Measurements from ENCODE around the gene ASB1. TPM values are rescaled to one million over a fixed set of nuclear protein-coding genes. Genes with fewer than 3 reads are reported as not detected.

Gene ASB1
- total RNA-seq, 1 donor from 2014 or later, result 8.5 TPM

- Mint-ChIP-seq H3K27me3 (ENCODE audit: unreplicated experiment) (peaks cover 4% of the 10 kb centered on the region), H3K36me3 (ENCODE audit: low read depth, unreplicated experiment) (peaks cover 14% of the 10 kb centered on the region), H3K4me3 (ENCODE audit: unreplicated experiment) (no peak overlapping the region), H3K4me1 (ENCODE audit: unreplicated experiment) (no peaks in the 10 kb centered on the region), H3K9me3 (ENCODE audit: unreplicated experiment) (no peaks in the 10 kb centered on the region), H3K27ac (ENCODE audit: unreplicated experiment) (no peak overlapping the region)
- TF ChIP-seq CTCF (IDR thresholded peaks at IDR 0.05; ENCODE audit: unreplicated experiment), result no peak
- no peak for DNase-seq (ENCODE audit: low spot score)
Observed at GRCh38 chr2:238448031-238448955, 21.6 kb downstream of the ASB1 start.

- Mint-ChIP-seq H3K4me1 (ENCODE audit: unreplicated experiment) (no peaks in the 10 kb centered on the region), H3K36me3 (ENCODE audit: low read depth, unreplicated experiment) (peaks cover 14% of the 10 kb centered on the region), H3K4me3 (ENCODE audit: unreplicated experiment) (no peak overlapping the region), H3K27ac (ENCODE audit: unreplicated experiment) (no peak overlapping the region), H3K9me3 (ENCODE audit: unreplicated experiment) (no peaks in the 10 kb centered on the region), H3K27me3 (ENCODE audit: unreplicated experiment) (peaks cover 4% of the 10 kb centered on the region)
- DNase-seq (ENCODE audit: low spot score), result no peak
- no peak for TF ChIP-seq CTCF (IDR thresholded peaks at IDR 0.05; ENCODE audit: unreplicated experiment)
Observed at GRCh38 chr2:238449241-238449640, 22.5 kb downstream of the ASB1 start.

- Mint-ChIP-seq H3K4me3 (ENCODE audit: unreplicated experiment) (no peak overlapping the region), H3K4me1 (ENCODE audit: unreplicated experiment) (no peaks in the 10 kb centered on the region), H3K27ac (ENCODE audit: unreplicated experiment) (no peak overlapping the region), H3K27me3 (ENCODE audit: unreplicated experiment) (peaks cover 4% of the 10 kb centered on the region), H3K9me3 (ENCODE audit: unreplicated experiment) (no peaks in the 10 kb centered on the region), H3K36me3 (ENCODE audit: low read depth, unreplicated experiment) (peaks cover 14% of the 10 kb centered on the region)
- DNase-seq (ENCODE audit: low spot score), result no peak
- TF ChIP-seq CTCF (IDR thresholded peaks at IDR 0.05; ENCODE audit: unreplicated experiment), result no peak
Observed at GRCh38 chr2:238449909-238450417, 23.2 kb downstream of the ASB1 start.

GRCh38 chr2:238450440-238450861 lies 23.7 kb downstream of the ASB1 start:
- no peak for TF ChIP-seq CTCF (IDR thresholded peaks at IDR 0.05; ENCODE audit: unreplicated experiment)
- Mint-ChIP-seq H3K27ac (ENCODE audit: unreplicated experiment) (no peak overlapping the region), H3K4me1 (ENCODE audit: unreplicated experiment) (no peaks in the 10 kb centered on the region), H3K27me3 (ENCODE audit: unreplicated experiment) (peaks cover 4% of the 10 kb centered on the region), H3K4me3 (ENCODE audit: unreplicated experiment) (no peak overlapping the region), H3K9me3 (ENCODE audit: unreplicated experiment) (no peaks in the 10 kb centered on the region), H3K36me3 (ENCODE audit: low read depth, unreplicated experiment) (peaks cover 17% of the 10 kb centered on the region)
- DNase-seq (ENCODE audit: low spot score), result no peak

GRCh38 chr2:238453842-238454241 lies 27.1 kb downstream of the ASB1 start:
- Mint-ChIP-seq H3K4me3 (ENCODE audit: unreplicated experiment) (no peak overlapping the region), H3K27me3 (ENCODE audit: unreplicated experiment) (peaks cover 3% of the 10 kb centered on the region), H3K4me1 (ENCODE audit: unreplicated experiment) (no peaks in the 10 kb centered on the region), H3K27ac (ENCODE audit: unreplicated experiment) (no peak overlapping the region), H3K9me3 (ENCODE audit: unreplicated experiment) (no peaks in the 10 kb centered on the region), H3K36me3 (ENCODE audit: low read depth, unreplicated experiment) (peaks cover 4% of the 10 kb centered on the region)
- no peak for TF ChIP-seq CTCF (IDR thresholded peaks at IDR 0.05; ENCODE audit: unreplicated experiment)
- DNase-seq (ENCODE audit: low spot score), result no peak
